Psoas muscle (tissue), 8 donors: ENCODE results near the gene TNS3. TPM values are rescaled to one million over a fixed set of nuclear protein-coding genes. Genes with fewer than 3 reads are reported as not detected.

ENCODE experiments used
- ATAC-seq, 4 donors: fragments of 200-7000 bp; cut with Tn5 transposase; one replicate each; pipeline ENCODE4 v1.9.1; 2020; ENCODE audit warnings: moderate library complexity in 3 of 4, mild to moderate bottlenecking in 2 of 4
- DNase-seq, 2 donors: peaks; one replicate each; pipeline ENCODE4 v3.0.0-alpha.2; 2020
- H3K27ac ChIP-seq: fragments of 200-600 bp; one replicate; pipeline ENCODE4 v1.8.0; 2022
- H3K27me3 ChIP-seq, 3 donors: fragments of 200-600 bp in 1 of 3; one replicate each; pipeline versions ENCODE4 v1.6.1 to v1.8.0; 2013 to 2022; ENCODE audit warnings: low read length in 2 of 3, mild to moderate bottlenecking in 2 of 3, moderate library complexity in 1 of 3; ENCODE audit not compliant: insufficient read depth in 3 of 3
- H3K36me3 ChIP-seq, 2 donors: fragments of 200-600 bp in 1 of 2; one replicate each; pipeline versions ENCODE4 v1.6.1 to v1.8.0; 2013 to 2022; ENCODE audit warnings: low read depth in 1 of 2, mild to moderate bottlenecking in 1 of 2, moderate library complexity in 1 of 2; ENCODE audit not compliant: insufficient read depth in 1 of 2
- H3K4me1 ChIP-seq: fragments of 200-600 bp; one replicate; pipeline ENCODE4 v1.8.0; 2022
- H3K4me3 ChIP-seq: fragments of 200-600 bp; one replicate; pipeline ENCODE4 v1.8.0; 2022; ENCODE audit warnings: mild to moderate bottlenecking
- H3K9me3 ChIP-seq: fragments of 200-600 bp; one replicate; pipeline ENCODE4 v1.8.0; 2022
- WGBS, 3 donors: extraction: QIAGEN DNeasy Blood & Tissue Kit; methylation state at CpG; one replicate each; pipeline versions ENCODE4 v1.1.6 to v1.1.7; 2013; 5-methylcytosine and 5-hydroxymethylcytosine counted together
- intact Hi-C, 2 donors: fragments of 100-400 bp; cut with DNase I; formaldehyde crosslinking; loops; one replicate each; pipeline versions ENCODE4 v1.11.0 to v1.14.2; 2022
- polyA plus RNA-seq, 3 donors: library from polyadenylated mRNA; stranded (reverse); fragments of 200-250 nt; gene quantifications; one replicate each; pipeline ENCODE4 v1.2.3, GENCODE V29; 2013
- total RNA-seq, 4 donors: library from RNA; stranded (reverse); fragmentation: NEBNext Ultra II Directional in 2 of 4; extraction: Animal tissue kit (Norgen Biotek cat#: 25700) in 2 of 4; gene quantifications; one replicate each; pipeline versions ENCODE4 v1.2.1 to v1.2.4, GENCODE V29; 2021 to 2023
- TF ChIP-seq, protein P1 (sequence below): fragments of 200-600 bp; IDR thresholded peaks from one replicate; pipeline ENCODE4 v1.8.0; 2022; ENCODE audit warnings: antibody characterized with exemption
- donor health status: healthy with polysubstance abuse.
- donor health status: DM: no; HTN: no; CAD: no; lungs with moderate emphysema.
- donor health status: Bipolar disorder and iron deficiency.
- donor health status: healthy.
- donor health status: DM: yes; HTN: yes; CAD: no.
- donor health status: DM: no; HTN: no; CAD: no.
- donor health status: DM: no; HTN: no; CAD: no.
- donor health status: DM: yes; HTN: yes; CAD: no.

The TNS3 gene
- total and polyA plus RNA-seq, 7 donors, result 11.5 to 75.3 (median 35.0) TPM

DNA sequence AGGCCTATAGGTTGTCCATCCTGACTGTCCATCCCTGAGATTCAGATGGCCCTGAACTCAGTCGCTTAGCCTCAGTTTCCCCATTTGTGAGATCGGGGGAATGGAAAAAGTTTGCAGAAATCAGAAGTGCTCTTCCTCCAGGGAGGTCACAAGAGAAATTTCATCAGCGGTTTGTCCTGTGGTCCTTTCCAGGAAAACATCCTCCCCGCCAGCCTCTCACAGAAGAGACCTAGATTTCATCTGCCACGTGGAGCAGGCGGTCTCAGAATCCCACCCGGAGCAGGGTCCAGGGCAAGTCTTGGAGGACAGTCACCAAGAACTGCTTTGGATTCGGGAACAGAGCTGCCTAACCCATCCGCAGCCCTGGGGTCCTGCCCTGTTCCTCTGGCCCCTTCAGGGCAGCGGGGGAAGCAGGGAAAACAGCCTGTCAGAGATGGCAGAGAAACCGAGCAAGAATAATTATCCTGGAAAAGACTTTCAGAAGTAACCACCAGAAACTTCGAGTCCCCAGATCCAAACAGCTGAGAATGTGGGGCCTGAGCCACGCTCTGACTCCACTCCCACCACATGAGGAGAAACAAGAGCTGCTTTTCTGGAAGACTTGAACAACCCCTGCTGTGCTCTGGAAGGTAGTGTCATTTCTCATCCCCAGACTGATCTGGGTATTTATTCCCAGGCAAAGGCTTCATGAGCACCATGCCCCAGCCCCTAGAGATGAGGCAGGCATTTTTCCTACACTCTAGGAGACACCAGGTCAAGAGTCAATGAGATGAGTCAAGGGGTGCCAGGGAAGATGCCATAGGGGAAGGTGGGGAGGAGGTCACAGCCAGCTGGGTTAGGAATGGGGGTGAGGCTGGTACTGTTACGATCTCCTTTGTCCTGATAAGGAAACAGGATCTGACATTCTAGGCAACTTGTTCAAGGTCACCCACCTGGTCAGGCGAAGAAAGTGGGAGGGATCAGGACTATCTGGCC lies 1.1 kb upstream of the TNS3 start:
- peaks cover 11% of the 10 kb centered on the region for H3K4me1 ChIP-seq
- H3K4me3 ChIP-seq, result peak overlapping the region; percentile 73
- peak overlapping the region; percentile 2 for H3K27ac ChIP-seq
- 39 to 54% (median 47%) methylated on average over 15 of the region's 15 CpGs for WGBS, 3 donors
- no peaks in the 10 kb centered on the region for H3K27me3 ChIP-seq
- peak in 3 of 4 donors; percentile 36 to 49 (median 44) for ATAC-seq
- intact Hi-C loops, result loop anchor here (5.0 to 10.0 kb wide), 3 partner anchors 96 to 232 kb away; no protein-coding TSS in a partner anchor
- no peaks in the 10 kb centered on the region for H3K9me3 ChIP-seq
- TF ChIP-seq, protein P1, sequence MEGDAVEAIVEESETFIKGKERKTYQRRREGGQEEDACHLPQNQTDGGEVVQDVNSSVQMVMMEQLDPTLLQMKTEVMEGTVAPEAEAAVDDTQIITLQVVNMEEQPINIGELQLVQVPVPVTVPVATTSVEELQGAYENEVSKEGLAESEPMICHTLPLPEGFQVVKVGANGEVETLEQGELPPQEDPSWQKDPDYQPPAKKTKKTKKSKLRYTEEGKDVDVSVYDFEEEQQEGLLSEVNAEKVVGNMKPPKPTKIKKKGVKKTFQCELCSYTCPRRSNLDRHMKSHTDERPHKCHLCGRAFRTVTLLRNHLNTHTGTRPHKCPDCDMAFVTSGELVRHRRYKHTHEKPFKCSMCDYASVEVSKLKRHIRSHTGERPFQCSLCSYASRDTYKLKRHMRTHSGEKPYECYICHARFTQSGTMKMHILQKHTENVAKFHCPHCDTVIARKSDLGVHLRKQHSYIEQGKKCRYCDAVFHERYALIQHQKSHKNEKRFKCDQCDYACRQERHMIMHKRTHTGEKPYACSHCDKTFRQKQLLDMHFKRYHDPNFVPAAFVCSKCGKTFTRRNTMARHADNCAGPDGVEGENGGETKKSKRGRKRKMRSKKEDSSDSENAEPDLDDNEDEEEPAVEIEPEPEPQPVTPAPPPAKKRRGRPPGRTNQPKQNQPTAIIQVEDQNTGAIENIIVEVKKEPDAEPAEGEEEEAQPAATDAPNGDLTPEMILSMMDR, result no peak
- peak in 1 of 2 donors; percentile 39 for DNase-seq
- H3K36me3 ChIP-seq, result no peaks in the 10 kb centered on the region

- H3K4me3 ChIP-seq, result peak overlapping the region; percentile 73
- intact Hi-C loops, result loop anchor here (5.0 to 10.0 kb wide), 3 partner anchors 94 to 233 kb away; no protein-coding TSS in a partner anchor
- H3K27ac ChIP-seq, result peak overlapping the region; percentile 21
- no peaks in the 10 kb centered on the region for H3K27me3 ChIP-seq
- WGBS, 3 donors, result 1 to 4% (median 1%) methylated on average over 23 to 33 of the region's 33 CpGs
- peak; percentile 30 to 52 (median 36) for ATAC-seq
- TF ChIP-seq, protein P1, result no peak
- no peak for DNase-seq
- no peaks in the 10 kb centered on the region for H3K9me3 ChIP-seq
- peaks cover 22% of the 10 kb centered on the region for H3K4me1 ChIP-seq
- no peaks in the 10 kb centered on the region for H3K36me3 ChIP-seq
Measured at GRCh38 chr7:47581438-47581803, 490 bp downstream of the TNS3 start.

DNA sequence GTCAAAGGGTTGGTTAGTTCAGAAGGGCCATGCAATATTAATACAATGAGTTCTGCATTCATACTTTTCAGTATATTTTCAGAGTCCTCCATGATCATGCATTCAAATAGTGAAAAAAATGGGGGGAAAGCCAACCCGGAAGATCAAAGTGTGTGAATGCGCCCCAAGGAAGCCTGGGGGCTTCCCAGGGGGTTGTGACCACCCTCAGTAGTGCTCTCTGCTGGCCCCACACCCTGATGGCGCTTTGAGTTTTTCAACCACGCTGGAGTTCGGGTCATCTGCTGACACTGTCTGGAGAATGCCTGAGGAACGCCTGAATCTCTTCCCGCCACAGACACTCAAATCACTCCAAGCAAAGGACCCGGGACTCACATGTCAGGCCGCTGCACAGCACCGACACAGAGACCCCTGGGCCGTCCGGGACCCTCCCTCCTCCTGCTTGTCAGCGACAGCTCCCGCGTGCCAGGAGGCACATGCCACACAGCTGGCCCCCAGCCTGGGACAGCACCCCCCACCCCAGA lies 1.0 kb downstream of the TNS3 start:
- no peak overlapping the region for H3K27ac ChIP-seq
- H3K4me1 ChIP-seq, result peaks cover 27% of the 10 kb centered on the region
- no peak for DNase-seq

GRCh38 chr7:47580175-47580706 lies 1.7 kb downstream of the TNS3 start:
- peaks cover 29% of the 10 kb centered on the region for H3K4me1 ChIP-seq
- H3K4me3 ChIP-seq, result peak overlapping the region; percentile 73
- 59 to 73% (median 67%) methylated on average over 7 of the region's 7 CpGs for WGBS, 3 donors
- H3K27ac ChIP-seq, result no peak overlapping the region
- no peaks in the 10 kb centered on the region for H3K9me3 ChIP-seq
- TF ChIP-seq, protein P1, result no peak
- intact Hi-C loops, result loop anchor here (5.0 to 10.0 kb wide), 3 partner anchors 93 to 235 kb away; no protein-coding TSS in a partner anchor
- no peak for DNase-seq
- no peak for ATAC-seq
- no peaks in the 10 kb centered on the region for H3K36me3 ChIP-seq
- no peaks in the 10 kb centered on the region for H3K27me3 ChIP-seq

More for the DNA sequence above, 1.0 kb downstream of the TNS3 start:
- ATAC-seq, result peak in 2 of 4 donors; percentile 8 to 12
- TF ChIP-seq, protein P1, result no peak
- intact Hi-C loops, result loop anchor here (5.0 to 10.0 kb wide), 3 partner anchors 94 to 234 kb away; no protein-coding TSS in a partner anchor
- Histone ChIP-seq H3K9me3 (no peaks in the 10 kb centered on the region), H3K4me3 (peak overlapping the region; percentile 73), H3K36me3 (no peaks in the 10 kb centered on the region), H3K27me3 (no peaks in the 10 kb centered on the region)
- 14 to 47% (median 26%) methylated on average over 15 of the region's 15 CpGs for WGBS, 3 donors
